ENCODE measurements around the gene SEMA6B. TPM values are rescaled to one million over a fixed set of nuclear protein-coding genes. Genes with fewer than 3 reads are reported as not detected.

The SEMA6B gene
- total and polyA plus RNA-seq, 11 donors = 6.0 to 29.7 (median 10.1) TPM

- WGBS, 4 donors = 5 to 11% (median 6%) methylated on average over 22 to 50 of the region's 50 CpGs
- peak overlapping the region in 3 of 12 donors; percentile 19 to 52 (median 33) for H3K27ac ChIP-seq
- peaks cover 19 to 74% (median 31%) of the 10 kb centered on the region in 9 donors for H3K27me3 ChIP-seq
- no peaks in the 10 kb centered on the region for H3K36me3 ChIP-seq
- H3K4me3 ChIP-seq = peak overlapping the region in 11 of 12 donors; percentile 12 to 55 (median 47)
- no peak for DNase-seq
- intact Hi-C loops (cut with DNase I) = no loop called here
- H3K9me3 ChIP-seq = no peaks in the 10 kb centered on the region
- H3K4me1 ChIP-seq = peaks cover 3 to 38% (median 15%) of the 10 kb centered on the region in 12 donors
- TF ChIP-seq CTCF (IDR thresholded peaks at IDR 0.05) (peak in 2 of 12 donors; percentile 4 to 13), POLR2A (IDR thresholded peaks at IDR 0.05) (no peak)
- ATAC-seq = no peak
Measured at GRCh38 chr19:4580021-4580901, 20.8 kb upstream of the SEMA6B start.

DNA sequence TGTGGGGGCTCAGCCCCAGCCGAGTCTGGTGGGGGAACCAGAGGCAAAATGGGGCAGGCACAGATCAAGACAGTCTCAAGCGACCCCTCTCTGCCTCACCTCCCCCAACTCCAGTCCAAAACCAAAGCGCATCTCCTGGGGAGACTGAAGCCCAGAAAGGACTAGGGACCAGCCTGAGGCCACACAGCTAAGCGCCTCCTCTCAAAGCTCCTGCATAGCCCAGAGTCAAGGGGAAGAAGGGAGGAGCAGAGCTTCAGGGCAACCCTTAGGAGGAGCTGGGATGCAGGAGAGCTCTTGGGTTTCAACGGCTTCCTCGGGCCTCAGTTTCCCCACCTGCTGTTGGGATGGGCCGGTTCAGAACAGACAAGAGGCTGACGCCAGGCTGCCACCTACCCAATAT lies 19.9 kb upstream of the SEMA6B start:
- Histone ChIP-seq H3K9me3 (no peaks in the 10 kb centered on the region), H3K27me3 (peaks cover 13 to 70% (median 30%) of the 10 kb centered on the region in 9 donors), H3K27ac (no peak overlapping the region), H3K4me1 (peaks cover 3 to 40% (median 15%) of the 10 kb centered on the region in 12 donors), H3K4me3 (no peak overlapping the region), H3K36me3 (no peaks in the 10 kb centered on the region)
- 65 to 79% (median 77%) methylated on average over 3 to 8 of the region's 8 CpGs for WGBS, 4 donors
- no peak for TF ChIP-seq CTCF (IDR thresholded peaks at IDR 0.05)
- no peak for TF ChIP-seq POLR2A (IDR thresholded peaks at IDR 0.05)
- ATAC-seq (no peak), DNase-seq (no peak)
- intact Hi-C loops (cut with DNase I) = loop anchor here in 5 of 10 donors (5.0 kb wide), 2 partner anchors 53 to 58 kb away; partner anchors contain the start of gene TNFAIP8L1 (in 4 of the 5)

DNA sequence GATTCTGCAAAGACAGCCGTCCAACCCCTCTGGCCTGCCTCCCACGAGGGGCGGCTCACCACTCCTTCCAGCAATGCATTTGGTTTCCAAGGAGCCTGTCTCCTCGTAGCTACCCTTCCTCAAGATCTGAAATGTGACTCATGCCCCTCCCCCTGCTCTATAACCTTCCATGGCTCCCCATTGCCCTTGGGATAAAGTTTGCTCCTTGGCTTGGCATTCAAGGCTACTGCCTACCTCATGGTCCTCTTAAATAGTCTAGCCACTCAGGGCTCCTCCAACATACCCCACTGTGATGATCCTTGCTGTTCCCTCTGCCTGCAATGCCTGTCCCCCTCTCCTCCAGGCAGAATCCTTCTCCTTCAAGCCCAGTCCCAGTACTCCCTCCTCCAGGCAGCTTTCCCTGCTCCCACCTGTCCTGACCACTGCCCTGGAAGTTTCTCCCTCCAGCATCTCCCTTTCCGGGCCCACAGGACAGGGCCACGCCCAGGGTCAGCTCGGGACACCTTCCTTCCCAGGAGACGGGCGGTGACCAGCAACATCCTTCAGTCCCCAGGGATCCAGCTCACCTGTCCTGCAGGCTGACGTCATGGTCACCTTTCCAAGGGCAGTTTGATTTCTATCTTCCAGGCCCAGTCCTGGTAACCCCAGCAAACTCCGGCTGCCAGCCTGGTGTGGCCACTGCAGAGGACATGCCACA lies 19.2 kb upstream of the SEMA6B start:
- Histone ChIP-seq H3K36me3 (no peaks in the 10 kb centered on the region), H3K9me3 (no peaks in the 10 kb centered on the region), H3K27ac (no peak overlapping the region), H3K4me3 (no peak overlapping the region), H3K4me1 (peaks cover 0 to 35% (median 12%) of the 10 kb centered on the region in 12 donors), H3K27me3 (peaks cover 9 to 70% (median 25%) of the 10 kb centered on the region in 9 donors)
- no peak for ATAC-seq
- WGBS, 4 donors = 61 to 67% (median 63%) methylated on average over 11 of the region's 11 CpGs
- no peak for DNase-seq
- intact Hi-C loops (cut with DNase I) = loop anchor here in 5 of 10 donors (5.0 kb wide), 2 partner anchors 54 to 59 kb away; partner anchors contain the start of gene TNFAIP8L1 (in 4 of the 5)
- TF ChIP-seq POLR2A (IDR thresholded peaks at IDR 0.05) (no peak), CTCF (IDR thresholded peaks at IDR 0.05) (no peak)

All from heart left ventricle (tissue), 16 donors.